ENCODE measurements around the gene BORCS8.
"Not testable (repeated sequence)": the region's sequence is repeated elsewhere in the genome, so short reads cannot be mapped to it uniquely, and the experiment has no call there.

BORCS8 gene

GRCh38 chr19:19138109-19138981 is 53.6 kb downstream of the BORCS8 start, which contains the start of gene TMEM161A:
Gene TMEM161A (minus strand): TSS chr19:19138478. CDS start chr19:19138428, 50 bp downstream.
- H3K9me3 ChIP-seq (ENCODE audit: insufficient read depth, low read length): peaks cover under 1% of the 10 kb centered on the region; the same call in 1 of the 2 replicates
- peak; percentile 98 for DNase-seq (ENCODE audit: low read depth, low spot score)
- peaks cover 3% of the 10 kb centered on the region for H3K36me3 ChIP-seq (ENCODE audit: insufficient read depth, insufficient read length, low read length)
- H3K27me3 ChIP-seq (ENCODE audit: insufficient read depth, insufficient read length): peaks cover 19% of the 10 kb centered on the region
- no peak for TF ChIP-seq YY1 (IDR thresholded peaks at IDR 0.05; ENCODE audit: insufficient read depth, insufficient read length)
- TF ChIP-seq ZNF274 (IDR thresholded peaks at IDR 0.05; ENCODE audit: low read depth, low read length): no peak
- no peak for TF ChIP-seq SUZ12 (IDR thresholded peaks at IDR 0.05; ENCODE audit: extremely low read depth, insufficient read depth, insufficient read length)
- H3K4me1 ChIP-seq (ENCODE audit: insufficient read depth, insufficient read length): peaks cover 2% of the 10 kb centered on the region
- peak within 1 kb of the TSS; percentile 95 for H3K9ac ChIP-seq (ENCODE audit: insufficient read length, low read depth)
- H3K4me3 ChIP-seq (ENCODE audit: insufficient read length, low read depth): peak within 1 kb of the TSS; percentile 82

GRCh38 chr19:19137556-19138108 is 54.3 kb downstream of the BORCS8 start:
- Histone ChIP-seq H3K4me1 (ENCODE audit: insufficient read depth, insufficient read length) (peaks cover 2% of the 10 kb centered on the region), H3K4me3 (ENCODE audit: insufficient read length, low read depth) (peak overlapping the region; percentile 82), H3K36me3 (ENCODE audit: insufficient read depth, insufficient read length, low read length) (peaks cover 8% of the 10 kb centered on the region), H3K9me3 (ENCODE audit: insufficient read depth, low read length) (peaks cover 7% of the 10 kb centered on the region; the same call in 1 of the 2 replicates), H3K9ac (ENCODE audit: insufficient read length, low read depth) (peak overlapping the region; percentile 95), H3K27me3 (ENCODE audit: insufficient read depth, insufficient read length) (peaks cover 19% of the 10 kb centered on the region)
- TF ChIP-seq SUZ12 (IDR thresholded peaks at IDR 0.05; ENCODE audit: extremely low read depth, insufficient read depth, insufficient read length) (no peak), YY1 (IDR thresholded peaks at IDR 0.05; ENCODE audit: insufficient read depth, insufficient read length) (no peak), ZNF274 (IDR thresholded peaks at IDR 0.05; ENCODE audit: low read depth, low read length) (no peak)
- no peak for DNase-seq (ENCODE audit: low read depth, low spot score)

GRCh38 chr19:19135713-19136112 is 56.2 kb downstream of the BORCS8 start:
- not testable (repeated sequence) for H3K9ac ChIP-seq (ENCODE audit: insufficient read length, low read depth); H3K4me3 ChIP-seq (ENCODE audit: insufficient read length, low read depth); DNase-seq (ENCODE audit: low read depth, low spot score); H3K4me1 ChIP-seq (ENCODE audit: insufficient read depth, insufficient read length)
- peaks cover 18% of the 10 kb centered on the region; the same call in 1 of the 2 replicates for H3K9me3 ChIP-seq (ENCODE audit: insufficient read depth, low read length)
- H3K36me3 ChIP-seq (ENCODE audit: insufficient read depth, insufficient read length, low read length): peaks cover 16% of the 10 kb centered on the region
- peaks cover 10% of the 10 kb centered on the region for H3K27me3 ChIP-seq (ENCODE audit: insufficient read depth, insufficient read length)

- Histone ChIP-seq H3K4me1 (ENCODE audit: insufficient read depth, insufficient read length) (peaks cover 2% of the 10 kb centered on the region), H3K36me3 (ENCODE audit: insufficient read depth, insufficient read length, low read length) (peaks cover 23% of the 10 kb centered on the region), H3K27me3 (ENCODE audit: insufficient read depth, insufficient read length) (peaks cover under 1% of the 10 kb centered on the region), H3K9me3 (ENCODE audit: insufficient read depth, low read length) (peaks cover 18% of the 10 kb centered on the region; the same call in 1 of the 2 replicates), H3K4me3 (ENCODE audit: insufficient read length, low read depth) (no peak overlapping the region), H3K9ac (ENCODE audit: insufficient read length, low read depth) (no peak overlapping the region)
- no peak for DNase-seq (ENCODE audit: low read depth, low spot score)
- no peak for TF ChIP-seq SUZ12 (IDR thresholded peaks at IDR 0.05; ENCODE audit: extremely low read depth, insufficient read depth, insufficient read length)
- no peak for TF ChIP-seq ZNF274 (IDR thresholded peaks at IDR 0.05; ENCODE audit: low read depth, low read length)
- no peak for TF ChIP-seq YY1 (IDR thresholded peaks at IDR 0.05; ENCODE audit: insufficient read depth, insufficient read length)
Observed at GRCh38 chr19:19134687-19135158, 57.2 kb downstream of the BORCS8 start.

- DNase-seq (ENCODE audit: low read depth, low spot score): no peak
- TF ChIP-seq SUZ12 (IDR thresholded peaks at IDR 0.05; ENCODE audit: extremely low read depth, insufficient read depth, insufficient read length): no peak
- TF ChIP-seq YY1 (IDR thresholded peaks at IDR 0.05; ENCODE audit: insufficient read depth, insufficient read length): no peak
- no peak for TF ChIP-seq ZNF274 (IDR thresholded peaks at IDR 0.05; ENCODE audit: low read depth, low read length)
- peaks cover 18% of the 10 kb centered on the region; the same call in 1 of the 2 replicates for H3K9me3 ChIP-seq (ENCODE audit: insufficient read depth, low read length)
- no peak overlapping the region for H3K9ac ChIP-seq (ENCODE audit: insufficient read length, low read depth)
- H3K4me1 ChIP-seq (ENCODE audit: insufficient read depth, insufficient read length): peaks cover 2% of the 10 kb centered on the region
- H3K36me3 ChIP-seq (ENCODE audit: insufficient read depth, insufficient read length, low read length): peaks cover 24% of the 10 kb centered on the region
- H3K27me3 ChIP-seq (ENCODE audit: insufficient read depth, insufficient read length): no peaks in the 10 kb centered on the region
- H3K4me3 ChIP-seq (ENCODE audit: insufficient read length, low read depth): no peak overlapping the region
Observed at GRCh38 chr19:19133985-19134384, 58.0 kb downstream of the BORCS8 start.

- Histone ChIP-seq H3K9ac (ENCODE audit: insufficient read length, low read depth) (no peak overlapping the region), H3K9me3 (ENCODE audit: insufficient read depth, low read length) (peaks cover 18% of the 10 kb centered on the region; the same call in 1 of the 2 replicates), H3K4me3 (ENCODE audit: insufficient read length, low read depth) (no peak overlapping the region), H3K36me3 (ENCODE audit: insufficient read depth, insufficient read length, low read length) (peaks cover 27% of the 10 kb centered on the region), H3K4me1 (ENCODE audit: insufficient read depth, insufficient read length) (peaks cover 2% of the 10 kb centered on the region), H3K27me3 (ENCODE audit: insufficient read depth, insufficient read length) (no peaks in the 10 kb centered on the region)
- TF ChIP-seq SUZ12 (IDR thresholded peaks at IDR 0.05; ENCODE audit: extremely low read depth, insufficient read depth, insufficient read length): no peak
- no peak for TF ChIP-seq YY1 (IDR thresholded peaks at IDR 0.05; ENCODE audit: insufficient read depth, insufficient read length)
- no peak for TF ChIP-seq ZNF274 (IDR thresholded peaks at IDR 0.05; ENCODE audit: low read depth, low read length)
- no peak for DNase-seq (ENCODE audit: low read depth, low spot score)
Observed at GRCh38 chr19:19132912-19133311, 59.0 kb downstream of the BORCS8 start.

GRCh38 chr19:19131989-19132388 is 60.0 kb downstream of the BORCS8 start:
- peaks cover 18% of the 10 kb centered on the region; the same call in 1 of the 2 replicates for H3K9me3 ChIP-seq (ENCODE audit: insufficient read depth, low read length)
- H3K9ac ChIP-seq (ENCODE audit: insufficient read length, low read depth): no peak overlapping the region
- no peaks in the 10 kb centered on the region for H3K27me3 ChIP-seq (ENCODE audit: insufficient read depth, insufficient read length)
- TF ChIP-seq SUZ12 (IDR thresholded peaks at IDR 0.05; ENCODE audit: extremely low read depth, insufficient read depth, insufficient read length) (no peak), ZNF274 (IDR thresholded peaks at IDR 0.05; ENCODE audit: low read depth, low read length) (no peak), YY1 (IDR thresholded peaks at IDR 0.05; ENCODE audit: insufficient read depth, insufficient read length) (no peak)
- peaks cover 27% of the 10 kb centered on the region for H3K36me3 ChIP-seq (ENCODE audit: insufficient read depth, insufficient read length, low read length)
- DNase-seq (ENCODE audit: low read depth, low spot score): no peak
- H3K4me1 ChIP-seq (ENCODE audit: insufficient read depth, insufficient read length): peaks cover 2% of the 10 kb centered on the region
- H3K4me3 ChIP-seq (ENCODE audit: insufficient read length, low read depth): no peak overlapping the region

All from NT2/D1 (cell line).